Effector memory CD4-positive, alpha-beta T cell (primary cell): ENCODE data around the gene SCT.

Experiments
- DNase-seq, 3 donors: peaks; one replicate each; pipeline ENCODE4 v3.0.0-alpha.2; 2020
- H3K27ac ChIP-seq: 2 replicates; pipeline ENCODE4 v1.7.0; 2013; ENCODE audit warnings: mild to moderate bottlenecking, low read length, moderate library complexity; ENCODE audit not compliant: insufficient read depth, poor library complexity, severe bottlenecking
- H3K27me3 ChIP-seq: replicated peaks from 2 replicates; pipeline ENCODE4 v1.7.0; 2013; ENCODE audit warnings: mild to moderate bottlenecking, low read length; ENCODE audit not compliant: insufficient read depth, control insufficient read depth, poor library complexity, severe bottlenecking
- H3K36me3 ChIP-seq: 2 replicates; pipeline ENCODE4 v1.7.0; 2013; ENCODE audit warnings: mild to moderate bottlenecking, low read length, moderate library complexity; ENCODE audit not compliant: control insufficient read depth, insufficient read depth
- H3K4me1 ChIP-seq: 2 replicates; pipeline ENCODE4 v1.7.0; 2013; ENCODE audit warnings: low read length, mild to moderate bottlenecking; ENCODE audit not compliant: control insufficient read depth, insufficient read depth, poor library complexity, severe bottlenecking
- H3K4me3 ChIP-seq: 2 replicates; pipeline ENCODE4 v1.7.0; 2013; ENCODE audit warnings: low read length, low read depth, mild to moderate bottlenecking; ENCODE audit not compliant: insufficient read depth, poor library complexity, severe bottlenecking
- H3K9me3 ChIP-seq: 2 replicates; pipeline ENCODE4 v1.7.0; 2013; ENCODE audit warnings: mild to moderate bottlenecking, low read length, moderate library complexity; ENCODE audit not compliant: control insufficient read depth

The SCT gene

DNA sequence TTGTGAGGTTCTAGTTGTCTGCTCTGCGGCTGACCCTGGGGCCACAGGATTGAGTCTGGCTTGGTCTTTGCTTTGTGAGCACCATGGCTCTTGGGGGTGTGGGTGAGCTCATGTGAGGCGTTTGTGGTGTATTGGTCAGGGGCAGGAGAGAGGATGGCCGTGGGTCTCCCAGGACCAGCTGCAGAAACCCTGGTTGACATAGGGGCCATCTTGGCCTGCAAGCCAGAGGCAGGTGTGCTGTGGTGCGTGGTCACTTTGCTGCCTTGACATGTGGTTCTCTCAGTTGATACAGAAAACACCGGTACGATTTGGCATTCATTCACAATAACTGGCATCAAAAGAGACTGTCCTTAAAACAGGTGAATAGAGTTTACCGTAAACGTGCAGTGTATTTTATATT is 39.4 kb downstream of the SCT start:
- peak overlapping the region; percentile 67 for H3K27ac ChIP-seq
- DNase-seq = no peak
- no peaks in the 10 kb centered on the region for H3K27me3 ChIP-seq
- H3K4me1 ChIP-seq = peaks cover 15% of the 10 kb centered on the region
- H3K9me3 ChIP-seq = no peaks in the 10 kb centered on the region
- peaks cover 64% of the 10 kb centered on the region for H3K36me3 ChIP-seq
- no peak overlapping the region for H3K4me3 ChIP-seq

DNA sequence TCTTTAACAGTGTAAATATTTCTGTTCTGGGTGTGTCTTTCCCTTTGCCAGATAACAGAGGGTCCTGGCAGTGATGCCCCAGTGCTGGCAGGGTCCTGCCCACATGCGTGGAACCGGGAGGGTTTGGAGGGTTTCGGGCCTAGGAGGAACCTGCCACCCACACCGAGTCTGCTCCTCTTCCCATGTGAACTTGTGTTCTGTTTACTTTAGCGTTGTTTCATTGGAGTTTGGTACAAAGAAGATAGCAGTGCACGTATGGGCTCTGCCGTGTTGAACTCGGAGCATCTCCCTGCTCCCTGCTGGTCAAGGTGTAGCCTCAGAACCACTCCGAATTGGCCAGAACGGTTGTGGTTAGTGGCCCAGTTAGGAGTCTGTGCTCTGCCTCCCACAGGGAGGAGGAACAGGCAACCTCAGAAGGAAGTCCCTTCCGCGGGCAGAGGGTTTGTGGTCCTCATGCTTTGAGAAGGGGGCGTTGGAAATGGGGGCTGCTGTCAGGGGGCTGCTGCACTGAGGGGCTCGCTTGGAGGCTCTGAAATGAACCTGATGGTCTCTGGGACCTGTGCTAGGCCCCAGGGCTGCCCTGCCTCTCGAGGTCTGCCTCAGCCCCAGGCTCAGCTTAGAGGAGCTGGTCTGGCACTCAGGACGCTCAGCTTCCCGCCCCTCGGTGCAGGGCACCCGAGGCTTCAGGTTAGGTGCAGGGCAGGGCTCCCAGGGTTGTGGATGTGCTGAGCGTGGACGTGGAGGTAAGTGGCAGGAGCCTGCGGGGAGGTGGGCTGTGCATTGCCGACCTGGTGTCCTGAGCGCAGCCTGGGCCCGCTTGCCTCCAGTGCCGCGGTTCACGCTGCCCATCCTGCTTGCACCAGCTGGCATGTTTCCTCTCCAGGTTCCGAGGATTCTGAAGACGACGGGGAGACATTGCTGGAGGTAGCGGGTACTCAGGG is 40.3 kb downstream of the SCT start:
- H3K4me1 ChIP-seq = peaks cover 15% of the 10 kb centered on the region
- H3K27ac ChIP-seq = peak overlapping the region; percentile 23
- no peaks in the 10 kb centered on the region for H3K9me3 ChIP-seq
- H3K36me3 ChIP-seq = peaks cover 63% of the 10 kb centered on the region
- DNase-seq = no peak
- H3K27me3 ChIP-seq = no peaks in the 10 kb centered on the region
- H3K4me3 ChIP-seq = no peak overlapping the region

DNA sequence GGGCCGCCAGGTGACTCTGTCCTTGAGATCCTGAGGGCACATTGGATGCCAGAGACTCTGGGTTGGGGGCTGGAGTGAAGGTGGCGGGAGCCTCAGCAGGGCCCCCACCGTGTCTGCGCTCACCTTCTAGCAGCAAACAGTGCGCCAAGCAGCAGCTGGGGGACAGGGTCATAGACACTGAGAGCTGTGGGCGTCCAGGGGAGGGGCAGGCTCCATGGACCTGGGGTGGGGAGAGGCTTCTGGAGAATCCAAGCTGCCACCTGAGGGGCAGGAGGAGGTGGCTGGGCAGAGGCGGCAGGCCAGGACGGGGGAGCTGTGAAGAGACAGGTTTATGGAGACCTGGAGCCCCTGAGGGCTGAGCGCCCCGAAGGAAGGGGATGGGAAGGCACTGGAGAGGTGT is 42.7 kb downstream of the SCT start:
- Histone ChIP-seq H3K36me3 (peaks cover 44% of the 10 kb centered on the region), H3K27me3 (no peaks in the 10 kb centered on the region), H3K4me1 (peaks cover 28% of the 10 kb centered on the region), H3K27ac (no peak overlapping the region), H3K9me3 (no peaks in the 10 kb centered on the region), H3K4me3 (no peak overlapping the region)
- DNase-seq = no peak

GRCh38 chr11:581752-582151 is 45.2 kb downstream of the SCT start:
- no peaks in the 10 kb centered on the region for H3K9me3 ChIP-seq
- H3K4me3 ChIP-seq = no peak overlapping the region
- H3K27me3 ChIP-seq = no peaks in the 10 kb centered on the region
- H3K4me1 ChIP-seq = peaks cover 37% of the 10 kb centered on the region
- H3K27ac ChIP-seq = no peak overlapping the region
- no peak for DNase-seq
- H3K36me3 ChIP-seq = peaks cover 31% of the 10 kb centered on the region

- Histone ChIP-seq H3K9me3 (no peaks in the 10 kb centered on the region), H3K36me3 (peaks cover 27% of the 10 kb centered on the region), H3K27ac (no peak overlapping the region), H3K4me3 (no peak overlapping the region), H3K4me1 (peaks cover 35% of the 10 kb centered on the region), H3K27me3 (no peaks in the 10 kb centered on the region)
- no peak for DNase-seq
Observed at GRCh38 chr11:581342-581741, 45.6 kb downstream of the SCT start.

- Histone ChIP-seq H3K36me3 (peaks cover 25% of the 10 kb centered on the region), H3K27ac (no peak overlapping the region), H3K27me3 (no peaks in the 10 kb centered on the region), H3K4me1 (peaks cover 41% of the 10 kb centered on the region), H3K9me3 (no peaks in the 10 kb centered on the region), H3K4me3 (no peak overlapping the region)
- DNase-seq = no peak
Observed at GRCh38 chr11:579830-580601, 47.0 kb downstream of the SCT start.

- Histone ChIP-seq H3K27ac (no peak overlapping the region), H3K4me1 (peaks cover 50% of the 10 kb centered on the region), H3K27me3 (no peaks in the 10 kb centered on the region), H3K4me3 (no peak overlapping the region), H3K36me3 (peaks cover 14% of the 10 kb centered on the region), H3K9me3 (no peaks in the 10 kb centered on the region)
- no peak for DNase-seq
Observed at GRCh38 chr11:578276-579035, 48.5 kb downstream of the SCT start.

- Histone ChIP-seq H3K27me3 (no peaks in the 10 kb centered on the region), H3K9me3 (no peaks in the 10 kb centered on the region), H3K4me1 (peaks cover 50% of the 10 kb centered on the region), H3K36me3 (peaks cover 7% of the 10 kb centered on the region), H3K27ac (no peak overlapping the region), H3K4me3 (peak overlapping the region; percentile 50)
- no peak for DNase-seq
Observed at GRCh38 chr11:577611-577894, 49.4 kb downstream of the SCT start.

- peak overlapping the region; percentile 50 for H3K4me3 ChIP-seq
Observed at GRCh38 chr11:576811-577610, 50.0 kb downstream of the SCT start.

More at GRCh38 chr11:576811-577610, 50.0 kb downstream of the SCT start:
- DNase-seq = no peak
- peak overlapping the region; percentile 92 for H3K27ac ChIP-seq
- peaks cover 50% of the 10 kb centered on the region for H3K4me1 ChIP-seq
- peaks cover 5% of the 10 kb centered on the region for H3K36me3 ChIP-seq
- no peaks in the 10 kb centered on the region for H3K9me3 ChIP-seq
- no peaks in the 10 kb centered on the region for H3K27me3 ChIP-seq
